Kidney (tissue), 14 donors: ENCODE data around the gene FOXA1. TPM values are rescaled to one million over a fixed set of nuclear protein-coding genes. Genes with fewer than 3 reads are reported as not detected.

Experiments used
- DNase-seq, 5 donors: peaks; one replicate each; pipeline ENCODE4 v3.0.0-alpha.2; 2013 to 2020
- FAIRE-seq: peaks from 2 replicates; lab custom pipeline; 2012; peaks lifted over from hg19 to GRCh38; lab: Jason Lieb, UNC
- H3K27ac ChIP-seq, 2 donors: one replicate each; pipeline ENCODE4 v1.7.0; 2013; ENCODE audit warnings: low read depth in 2 of 2, low read length in 2 of 2, inconsistent platforms in 1 of 2
- H3K27me3 ChIP-seq: one replicate; pipeline ENCODE4 v1.7.1; 2013; ENCODE audit warnings: low read length, inconsistent platforms; ENCODE audit not compliant: control insufficient read depth, insufficient read depth
- H3K36me3 ChIP-seq, 3 donors: one replicate each; pipeline versions ENCODE4 v1.7.0 to v1.7.1; 2013; ENCODE audit warnings: low read length in 3 of 3, control low read depth in 1 of 3, inconsistent platforms in 1 of 3; ENCODE audit not compliant: insufficient read depth in 3 of 3, control insufficient read depth in 2 of 3
- H3K4me1 ChIP-seq, 3 donors: one replicate each; pipeline versions ENCODE4 v1.7.0 to v1.7.1; 2013; ENCODE audit warnings: low read length in 3 of 3, inconsistent platforms in 1 of 3, low read depth in 1 of 3; ENCODE audit not compliant: control insufficient read depth in 2 of 3, insufficient read depth in 2 of 3
- H3K4me3 ChIP-seq, 3 donors: one replicate each; pipeline versions ENCODE4 v1.7.0 to v1.8.1; 2013; ENCODE audit warnings: low read length in 3 of 3, control low read depth in 1 of 3, inconsistent platforms in 1 of 3
- H3K9ac ChIP-seq, 3 donors: one replicate each; pipeline versions ENCODE4 v1.7.0 to v1.7.1; 2013; ENCODE audit warnings: low read length in 3 of 3, control low read depth in 1 of 3, inconsistent platforms in 1 of 3
- H3K9me3 ChIP-seq, 3 donors: one replicate each; pipeline versions ENCODE4 v1.7.0 to v1.7.1; 2013; ENCODE audit warnings: low read length in 3 of 3, control low read depth in 1 of 3, inconsistent platforms in 1 of 3; ENCODE audit not compliant: control insufficient read depth in 2 of 3, insufficient read depth in 1 of 3
- CTCF ChIP-seq: IDR thresholded peaks from 3 replicates; pipeline ENCODE4 v1.5.1; 2012; ENCODE audit warnings: mild to moderate bottlenecking, moderate library complexity, borderline replicate concordance; ENCODE audit not compliant: insufficient read depth; ENCODE audit errors: extremely low read depth
- intact Hi-C: fragments of 100-400 bp; cut with DNase I; formaldehyde crosslinking; loops from one replicate; pipeline ENCODE4 v1.11.1; 2022
- polyA plus RNA-seq: library from polyadenylated mRNA; stranded (reverse); fragments of 350-450 nt; fragmentation: Illumina TruSeq; extraction: RNeasy Lipid Tissue Mini Kit (QIAGEN cat#74804); gene quantifications from one replicate; pipeline ENCODE4 v1.2.3, GENCODE V29; 2014; ENCODE audit warnings: low read depth, low replicate concordance; ENCODE audit not compliant: insufficient read depth
- total RNA-seq: library from RNA; stranded (reverse); fragmentation: NEBNext Ultra II Directional; extraction: Animal tissue kit (Norgen Biotek cat#: 25700); gene quantifications from one replicate; pipeline ENCODE4 v1.2.1, GENCODE V29; 2021
- donor health status: control.
- donor health status: control.
- donor health status: control.
- donor health status: control.
- donor health status: control.
- donor health status: DM: yes; HTN: yes; CAD: no.
- donor health status: Normal renal cell carcinoma (clear cell type).

Gene FOXA1
- total and polyA plus RNA-seq, 2 donors from 2014 or later, result not detected

DNA sequence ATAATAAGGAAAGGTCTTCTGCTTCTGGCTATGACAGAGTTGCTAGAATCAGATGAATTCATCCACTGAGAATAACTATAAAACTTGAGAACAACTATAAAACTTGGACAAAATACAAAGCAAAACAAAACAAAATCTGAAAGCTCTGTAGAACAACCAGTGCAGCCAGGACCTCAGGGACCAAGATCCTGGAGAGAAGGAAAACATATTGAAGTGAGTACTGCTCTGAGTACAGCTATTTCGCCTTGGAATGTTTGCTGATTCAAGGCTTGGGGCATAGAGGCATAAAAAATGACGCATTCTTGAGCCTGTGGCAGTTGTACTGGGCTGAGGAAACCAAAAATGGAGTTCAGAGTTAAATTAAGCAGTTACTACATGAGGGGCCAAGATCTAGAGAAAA lies 21.7 kb downstream of the FOXA1 start:
- intact Hi-C loops, result no loop called here
- FAIRE-seq, result no peak
- H3K36me3 ChIP-seq, result no peaks in the 10 kb centered on the region
- no peaks in the 10 kb centered on the region for H3K9me3 ChIP-seq
- H3K9ac ChIP-seq, result no peak overlapping the region
- TF ChIP-seq CTCF, result no peak
- no peak for DNase-seq
- no peak overlapping the region for H3K27ac ChIP-seq
- no peak overlapping the region for H3K4me3 ChIP-seq
- no peaks in the 10 kb centered on the region for H3K4me1 ChIP-seq
- H3K27me3 ChIP-seq, result no peaks in the 10 kb centered on the region

DNA sequence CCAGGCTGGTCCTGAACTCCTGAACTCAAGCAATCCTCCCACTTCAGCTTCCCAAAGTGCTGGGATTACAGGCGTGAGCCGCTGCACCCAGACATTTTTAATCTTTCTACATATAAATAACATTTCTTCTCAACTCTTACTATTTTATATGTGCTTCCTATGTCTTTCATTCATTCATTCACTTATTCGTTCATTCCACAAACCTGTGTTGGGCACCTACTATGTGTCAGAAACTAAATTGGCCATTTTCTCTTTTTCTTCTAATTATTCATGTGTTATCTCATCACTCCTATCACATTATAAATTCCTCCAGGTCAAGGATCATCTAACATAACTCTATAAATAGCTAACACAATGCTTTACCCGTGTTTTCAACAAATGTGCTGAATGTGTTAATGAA lies 23.7 kb downstream of the FOXA1 start:
- intact Hi-C loops, result no loop called here
- Histone ChIP-seq H3K27me3 (no peaks in the 10 kb centered on the region), H3K4me3 (no peak overlapping the region), H3K27ac (no peak overlapping the region), H3K9me3 (no peaks in the 10 kb centered on the region), H3K4me1 (no peaks in the 10 kb centered on the region), H3K9ac (no peak overlapping the region), H3K36me3 (no peaks in the 10 kb centered on the region)
- DNase-seq (no peak), FAIRE-seq (no peak)
- TF ChIP-seq CTCF, result no peak

DNA sequence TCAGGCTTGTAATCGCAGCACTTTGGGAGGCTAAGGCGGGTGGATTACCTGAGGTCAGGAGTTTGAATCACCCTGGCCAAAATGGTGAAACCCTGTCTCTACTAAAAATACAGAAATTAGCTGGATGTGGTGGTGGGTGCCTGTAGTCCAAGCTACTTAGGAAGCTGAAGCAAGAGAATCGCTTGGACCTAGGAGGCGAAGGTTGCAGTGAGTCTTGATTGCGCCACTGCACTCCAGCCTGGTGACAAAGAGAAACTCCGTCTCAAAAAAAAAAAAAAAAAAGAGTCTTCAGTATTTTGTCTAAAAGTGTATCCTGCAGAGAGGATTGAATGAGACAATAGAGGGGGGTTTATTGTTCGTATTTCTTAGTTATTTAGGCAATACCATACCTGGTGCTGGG lies 25.3 kb downstream of the FOXA1 start:
- Histone ChIP-seq H3K36me3 (no peaks in the 10 kb centered on the region), H3K9me3 (no peaks in the 10 kb centered on the region), H3K4me3 (no peak overlapping the region), H3K27me3 (no peaks in the 10 kb centered on the region), H3K9ac (no peak overlapping the region), H3K4me1 (no peaks in the 10 kb centered on the region), H3K27ac (no peak overlapping the region)
- DNase-seq (no peak), FAIRE-seq (no peak)
- TF ChIP-seq CTCF, result no peak
- intact Hi-C loops, result no loop called here

- Histone ChIP-seq H3K36me3 (no peaks in the 10 kb centered on the region), H3K27me3 (no peaks in the 10 kb centered on the region), H3K4me1 (no peaks in the 10 kb centered on the region), H3K4me3 (no peak overlapping the region), H3K9ac (no peak overlapping the region), H3K27ac (no peak overlapping the region), H3K9me3 (no peaks in the 10 kb centered on the region)
- DNase-seq (peak in 1 of 5 donors; percentile 32), FAIRE-seq (no peak)
- no peak for TF ChIP-seq CTCF
- intact Hi-C loops, result no loop called here
These were observed 28.2 kb downstream of the FOXA1 start for GRCh38 chr14:37566811-37567371.
